GM12878 (cell line): ENCODE data around the gene CCDC141. TPM values are rescaled to one million over a fixed set of nuclear protein-coding genes. Genes with fewer than 3 reads are reported as not detected.

Experiments used
- ATAC-seq: fragments of 200-7000 bp; cut with Tn5 transposase; 3 replicates; pipeline ENCODE4 v1.9.1; 2020; ENCODE audit warnings: mild to moderate bottlenecking, moderate library complexity
- BruUV-seq: library from RNA; stranded (reverse); fragments of 400-500 nt; replicated peaks from 2 replicates; lab custom pipeline; 2021; lab: Mats Ljungman, UMichigan
- CTCF ChIA-PET: fragments of 300-600 bp; sonication (Branson Sonifier 250); formaldehyde crosslinking; extraction: SDS; loops from one replicate; lab custom pipeline; 2021; ENCODE audit warnings: inconsistent platforms; lab: Yijun Ruan, JAX
- POLR2A ChIA-PET: fragments of 350-600 bp; formaldehyde crosslinking; extraction: SDS; loops from one replicate; lab custom pipeline; 2021; ENCODE audit warnings: inconsistent platforms; lab: Charles Lee
- RAD21 ChIA-PET: fragments of 300-600 bp; sonication (Branson Sonifier 250); formaldehyde crosslinking; loops from one replicate; lab custom pipeline; 2023; ENCODE audit warnings: antibody characterized with exemption; ENCODE audit not compliant: unreplicated experiment; lab: Charles Lee
- SMC1A ChIA-PET: fragments of 300-600 bp; sonication (Branson Sonifier 250); formaldehyde crosslinking; loops from one replicate; lab custom pipeline; 2023; ENCODE audit not compliant: unreplicated experiment, uncharacterized antibody; lab: Charles Lee
- DNase-seq: peaks from one replicate; pipeline ENCODE4 v3.0.0-alpha.2; 2011; ENCODE audit warnings: low read depth, low spot score
- FAIRE-seq: peaks from 3 replicates; lab custom pipeline; 2011; peaks lifted over from hg19 to GRCh38; lab: Jason Lieb, UNC
- H2AFZ ChIP-seq: 2 replicates; pipeline ENCODE4 v1.6.0; 2011; ENCODE audit warnings: low read depth, low read length, control low read depth; ENCODE audit not compliant: control insufficient read depth
- H3K27ac ChIP-seq: 2 replicates; pipeline ENCODE4 v1.5.1; 2011; ENCODE audit warnings: control low read depth; ENCODE audit not compliant: control insufficient read depth, insufficient read depth
- H3K27me3 ChIP-seq, 2 experiments: replicated peaks in 1 of 2; 2 replicates each; pipeline versions ENCODE4 v1.6.0 to v1.6.1; 2011; ENCODE audit warnings: low read length in 1 of 2; ENCODE audit not compliant: control insufficient read depth in 2 of 2, insufficient read depth in 2 of 2
- H3K36me3 ChIP-seq, 2 experiments: 2 replicates each; pipeline ENCODE4 v1.5.1; 2011; ENCODE audit warnings: low read length in 1 of 2; ENCODE audit not compliant: control insufficient read depth in 2 of 2, insufficient read depth in 2 of 2
- H3K4me1 ChIP-seq: 2 replicates; pipeline ENCODE4 v1.6.1; 2011; ENCODE audit warnings: mild to moderate bottlenecking, low read length, moderate library complexity, mixed read lengths; ENCODE audit not compliant: control insufficient read depth, insufficient read depth
- H3K4me2 ChIP-seq: 2 replicates; pipeline ENCODE4 v1.6.0; 2011; ENCODE audit warnings: control low read depth; ENCODE audit not compliant: control insufficient read depth, insufficient read depth
- H3K4me3 ChIP-seq: fragments of 200-600 bp; sonication (generic); 2 replicates; pipeline ENCODE4 v1.5.1; 2016
- H3K79me2 ChIP-seq: 2 replicates; pipeline ENCODE4 v1.6.0; 2011; ENCODE audit warnings: low read length; ENCODE audit not compliant: control insufficient read depth, insufficient read depth
- H3K9ac ChIP-seq: 2 replicates; pipeline ENCODE4 v1.8.0; 2011; ENCODE audit warnings: low read length, control low read depth, mixed read lengths; ENCODE audit not compliant: control insufficient read depth, insufficient read depth
- H3K9me3 ChIP-seq: replicated peaks from 3 replicates; pipeline ENCODE4 v1.5.1; 2011; ENCODE audit warnings: mild to moderate bottlenecking, low read length; ENCODE audit not compliant: control insufficient read depth, insufficient read depth
- H4K20me1 ChIP-seq: 2 replicates; pipeline ENCODE4 v1.6.0; 2011; ENCODE audit not compliant: control insufficient read depth, insufficient read depth
- ESRRA ChIP-seq: IDR thresholded peaks from 2 replicates; pipeline ENCODE4 v1.6.1; 2012; ENCODE audit warnings: mild to moderate bottlenecking, low read length, improper control_type of control experiment
- HDAC2 ChIP-seq: fragments of 200-600 bp; sonication (generic); IDR thresholded peaks from 2 replicates; pipeline ENCODE4 v1.6.1; 2017
- RBBP5 ChIP-seq: fragments of 200-600 bp; sonication (generic); conservative IDR thresholded peaks from 2 replicates; pipeline ENCODE4 v1.6.1; 2016
- ZBTB11 ChIP-seq: fragments of 450-650 bp; formaldehyde crosslinking; IDR thresholded peaks from 2 replicates; pipeline ENCODE4 v1.5.0; 2022; ENCODE audit warnings: mild to moderate bottlenecking, missing genetic modification characterization
- ZZZ3 ChIP-seq: IDR thresholded peaks from 2 replicates; pipeline ENCODE4 v1.6.1; 2011; ENCODE audit warnings: low read depth; ENCODE audit not compliant: control insufficient read depth, insufficient read length
- WGBS: methylation state at CpG from one replicate; pipeline ENCODE4 v1.1.6; 2016; ENCODE audit warnings: low lambda C conversion rate; ENCODE audit not compliant: insufficient replicate concordance, insufficient coverage; ENCODE audit errors: missing lambda C conversion rate; 5-methylcytosine and 5-hydroxymethylcytosine counted together
- in situ Hi-C: fragments of 300-500 bp; cut with MboI; formaldehyde crosslinking; loops from 9 replicates; pipeline ENCODE4 v1.14.3; 2018; ENCODE audit warnings: mixed read lengths
- intact Hi-C: fragments of 100-400 bp; cut with micrococcal nuclease; formaldehyde crosslinking; loops from one replicate; pipeline ENCODE4 v1.14.2; 2022; ENCODE audit not compliant: unreplicated experiment
- polyA plus RNA-seq, 11 experiments: library from polyadenylated mRNA; depleted of rRNA in 4 of 11; unstranded in 6 of 11; stranded (reverse) in 5 of 11; fragments of >200 nt; fragmentation: Nextera tagmentation in 4 of 11; fragmentation: Illumina TruSeq in 1 of 11; extraction: Ambion mirVana in 4 of 11; extraction: Trizol in 1 of 11; gene quantifications; 1 replicate in 1 of 11; 2 replicates in 10 of 11; pipeline versions ENCODE4 v1.2.1 to v1.2.3, GENCODE V29; 2011 to 2016; ENCODE audit warnings: inconsistent platforms in 2 of 11, missing spikeins in 2 of 11, low read depth in 1 of 11
- total RNA-seq, 4 experiments: library from RNA; depleted of rRNA in 3 of 4; stranded (reverse); fragments of >200 nt in 3 of 4; fragmentation: Illumina TruSeq in 1 of 4; extraction: Trizol in 1 of 4; gene quantifications; 2 replicates each; pipeline versions ENCODE4 v1.2.1 to v1.2.3, GENCODE V29; 2013 to 2021

CCDC141 gene
- total and polyA plus RNA-seq, 10 of the 15 experiments (the other 5 are each of a cell fraction or from before 2014, with no cell fraction given): 0.84 to 12.5 (median 3.6) TPM

GRCh38 chr2:178836807-178837206, 213.1 kb downstream of the CCDC141 start:
- Histone ChIP-seq H3K27me3 (no peaks in the 10 kb centered on the region), H3K4me2 (no peak overlapping the region), H3K4me3 (no peak overlapping the region), H3K9me3 (no peaks in the 10 kb centered on the region), H3K27ac (no peak overlapping the region), H3K4me1 (no peaks in the 10 kb centered on the region), H2AFZ (no peak overlapping the region), H3K79me2 (no peaks in the 10 kb centered on the region), H4K20me1 (no peaks in the 10 kb centered on the region), H3K9ac (no peak overlapping the region), H3K36me3 (no peaks in the 10 kb centered on the region)
- ChIA-PET CTCF (no interaction called here), POLR2A (no interaction called here), SMC1A (no interaction called here), RAD21 (no interaction called here)
- intact Hi-C loops (no loop called here), in situ Hi-C loops (no loop called here)
- no peak for ATAC-seq
- BruUV-seq: no TSS peak
- no peak for TF ChIP-seq RBBP5
- no peak for TF ChIP-seq ZBTB11 (CRISPR knock-in tag)
- TF ChIP-seq ESRRA: no peak
- no peak for FAIRE-seq
- no peak for DNase-seq
- 35% methylated on average over 4 of the region's 4 CpGs for WGBS

GRCh38 chr2:178834086-178834485, 215.9 kb downstream of the CCDC141 start:
- H3K9me3 ChIP-seq: no peaks in the 10 kb centered on the region
- TF ChIP-seq HDAC2 (no peak), ZZZ3 (no peak)
- TF ChIP-seq, all 136 proteins: peak for 0
- in situ Hi-C loops: no loop called here
- H4K20me1 ChIP-seq: no peaks in the 10 kb centered on the region
- no peak overlapping the region for H3K4me3 ChIP-seq
- no peak overlapping the region for H3K27ac ChIP-seq
- no TSS peak for BruUV-seq
- H3K79me2 ChIP-seq: no peaks in the 10 kb centered on the region
- H3K4me1 ChIP-seq: no peaks in the 10 kb centered on the region
- H3K9ac ChIP-seq: no peak overlapping the region
- no peaks in the 10 kb centered on the region for H3K27me3 ChIP-seq
- ATAC-seq: no peak
- ChIA-PET SMC1A (interaction anchor here (1.2 to 1.4 kb wide), 2 partner anchors 11 to 15 kb away, joined by 4 read pairs; no protein-coding TSS in a partner anchor), CTCF (no interaction called here), RAD21 (no interaction called here), POLR2A (no interaction called here)
- no peak for FAIRE-seq
- 86% methylated on average over 9 of the region's 9 CpGs for WGBS
- no peaks in the 10 kb centered on the region for H3K36me3 ChIP-seq
- no peak overlapping the region for H2AFZ ChIP-seq
- H3K4me2 ChIP-seq: no peak overlapping the region
- no peak for DNase-seq
- intact Hi-C loops: no loop called here
